Stimulated activated CD4-positive, alpha-beta T cell treated with anti-CD3 and anti-CD28 coated beads, Interleukin-2, amount 100 ng/mL, for 4 hours (primary cell): Measurements from ENCODE around the gene ATP6V1D.
A peak's percentile ranks its signal among the peaks of the same experiment; 100 is the strongest.
"Not testable (repeated sequence)": the region's sequence is repeated elsewhere in the genome, so short reads cannot be mapped to it uniquely, and the experiment has no call there.

Experiments
- DNase-seq: peaks from one replicate; pipeline ENCODE4 v3.0.0-alpha.2; 2020; ENCODE audit warnings: low read depth

ATP6V1D gene

GRCh38 chr14:67359775-67360469 lies at the start of gene ATP6V1D, which contains the start of gene EIF2S1:
Gene ATP6V1D (minus strand): TSS chr14:67359804. CDS start chr14:67359698, 106 bp downstream.
Gene EIF2S1 (plus strand): TSS chr14:67360328. CDS start chr14:67364768, 4,440 bp downstream.
- peak; percentile 99 for DNase-seq

GRCh38 chr14:67408122-67408801 lies 48.7 kb upstream of the ATP6V1D start:
- not testable (repeated sequence) for DNase-seq

DNA sequence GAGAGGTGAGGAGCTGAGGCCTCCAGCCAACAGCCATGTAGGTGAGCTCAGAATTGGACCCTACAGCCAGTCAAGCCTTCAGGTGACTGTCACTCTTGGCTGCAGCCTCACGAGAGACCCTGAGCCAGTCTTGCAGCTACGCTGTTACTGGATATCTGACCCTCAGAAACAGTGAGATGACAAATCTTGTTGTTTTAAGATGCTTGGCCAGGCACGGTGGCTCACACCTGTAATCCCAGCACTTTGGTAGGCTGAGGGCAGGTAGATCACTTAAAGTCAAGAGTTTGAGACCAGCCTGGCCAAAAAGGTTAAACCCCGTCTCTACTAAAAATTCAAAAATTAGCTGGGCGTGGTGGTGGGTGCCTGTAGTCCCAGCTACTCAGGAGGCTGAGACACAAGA lies 46.2 kb upstream of the ATP6V1D start:
- DNase-seq, result no peak

GRCh38 chr14:67400434-67400833 lies 40.8 kb upstream of the ATP6V1D start:
- no peak for DNase-seq

DNA sequence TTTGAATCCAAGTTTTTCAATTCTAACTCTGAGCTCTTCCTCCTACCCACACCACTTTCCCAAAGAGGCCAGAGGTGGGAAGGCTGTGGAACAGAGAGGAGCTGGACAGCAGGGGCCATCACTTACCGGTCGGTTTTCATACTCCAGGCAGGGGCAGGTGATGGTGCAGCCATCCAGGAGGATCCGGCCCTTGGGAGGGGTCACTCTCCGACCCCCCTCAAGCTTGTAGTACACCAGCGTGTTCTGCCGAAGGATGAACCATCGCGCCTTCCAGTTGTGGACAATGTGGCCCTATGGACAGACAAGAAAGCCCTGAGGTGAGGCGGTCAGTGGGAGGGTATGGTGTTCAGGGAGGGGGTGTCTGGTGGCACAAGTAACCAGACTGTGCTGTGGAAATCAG lies 37.9 kb upstream of the ATP6V1D start:
- no peak for DNase-seq

- no peak for DNase-seq
Measured at GRCh38 chr14:67396381-67396970, 36.9 kb upstream of the ATP6V1D start.

DNA sequence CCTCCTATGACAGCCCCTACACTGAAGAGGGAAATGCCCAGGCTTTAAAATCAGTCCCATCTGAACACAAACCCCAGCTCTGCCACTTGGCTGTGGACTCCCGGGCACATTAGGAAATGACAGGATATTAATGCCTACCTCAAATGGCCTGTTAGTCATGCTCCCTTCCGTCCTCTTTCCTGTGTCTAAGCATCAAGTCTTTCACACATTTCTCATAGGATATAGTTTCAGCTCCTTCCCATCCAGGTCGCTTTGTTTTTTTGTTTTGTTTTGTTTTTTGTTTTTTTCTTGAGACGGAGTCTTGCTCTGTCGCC lies 36.2 kb upstream of the ATP6V1D start:
- DNase-seq, result no peak

DNA sequence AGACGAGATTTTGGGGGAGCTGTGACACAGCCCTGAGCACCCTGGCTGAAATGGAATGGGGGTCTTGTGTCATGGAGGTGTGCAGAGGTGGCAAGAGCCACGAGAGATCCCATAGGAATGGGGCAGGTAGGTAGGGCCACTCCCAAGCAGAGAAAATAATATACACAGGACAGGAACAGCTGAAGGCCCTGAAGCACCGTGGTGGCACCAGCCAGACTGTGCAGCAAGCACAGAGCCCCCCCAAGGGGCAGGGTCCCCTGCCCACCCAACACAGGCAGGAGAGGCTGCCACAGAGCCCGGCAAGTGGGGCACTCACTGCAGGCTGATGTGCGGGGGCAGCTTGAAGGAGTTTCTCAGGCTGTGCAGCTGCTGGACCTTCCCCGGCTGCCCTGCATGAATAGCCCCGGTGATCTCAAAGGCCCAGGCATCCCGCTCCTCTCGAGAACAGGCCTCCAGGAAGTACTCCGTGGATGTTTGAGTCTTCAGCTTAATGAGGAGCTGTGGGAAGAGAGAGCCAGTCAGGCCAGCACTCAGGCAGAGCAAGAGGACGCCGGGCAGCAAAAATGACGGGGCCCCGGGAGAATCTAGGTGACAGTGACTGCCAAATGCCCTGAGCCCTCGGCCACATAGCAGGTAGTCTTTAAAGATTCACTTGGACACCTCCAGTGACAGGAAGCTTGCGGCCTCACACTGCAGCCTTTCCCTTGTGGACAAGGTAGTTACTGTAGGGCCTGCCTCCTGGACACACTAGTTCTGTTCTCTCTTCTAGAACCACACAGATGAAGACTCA lies 35.7 kb upstream of the ATP6V1D start:
- DNase-seq, result no peak

DNA sequence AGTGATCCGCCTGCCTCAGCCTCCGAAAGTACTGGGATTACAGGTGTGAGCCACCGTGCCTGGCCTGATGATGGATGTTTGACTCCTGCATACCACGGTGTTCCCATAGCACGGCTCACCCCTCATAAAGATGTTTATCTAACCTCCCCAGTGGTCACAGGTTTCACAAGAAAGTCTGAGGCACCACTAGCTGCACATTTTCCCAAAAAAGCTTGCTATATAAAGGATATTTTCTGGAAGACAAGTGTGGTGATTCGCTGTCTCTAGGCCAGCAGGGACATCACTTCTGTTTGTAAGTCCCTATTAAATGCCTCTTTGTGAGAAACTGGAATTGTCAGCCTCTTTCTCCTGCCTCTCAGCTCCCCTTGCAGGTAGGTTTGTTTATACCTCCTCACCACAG lies 34.1 kb upstream of the ATP6V1D start:
- DNase-seq, result no peak

DNA sequence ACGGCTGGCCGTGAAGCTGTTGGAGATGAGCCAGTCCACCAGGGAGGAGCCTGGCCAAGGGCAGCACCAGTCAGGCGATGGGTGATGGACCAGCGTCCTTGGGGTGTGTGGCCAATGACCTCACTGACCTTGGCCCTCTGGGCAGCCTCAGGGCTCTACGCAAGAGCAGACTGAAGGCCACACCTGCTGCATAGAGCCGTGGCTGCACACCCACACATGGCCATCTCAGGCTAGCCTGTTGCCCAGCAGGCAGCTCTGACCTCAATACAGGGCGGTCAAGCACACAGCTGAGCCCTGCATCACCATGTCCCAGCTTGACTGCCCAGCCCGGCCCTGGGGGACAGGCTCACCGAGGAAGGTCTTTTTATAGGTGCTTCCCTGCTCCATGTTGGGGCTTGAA lies 33.2 kb upstream of the ATP6V1D start:
- DNase-seq, result no peak

GRCh38 chr14:67392123-67392522 lies 32.5 kb upstream of the ATP6V1D start:
- DNase-seq, result no peak

- no peak for DNase-seq
Measured at GRCh38 chr14:67391268-67391667, 31.7 kb upstream of the ATP6V1D start.

DNA sequence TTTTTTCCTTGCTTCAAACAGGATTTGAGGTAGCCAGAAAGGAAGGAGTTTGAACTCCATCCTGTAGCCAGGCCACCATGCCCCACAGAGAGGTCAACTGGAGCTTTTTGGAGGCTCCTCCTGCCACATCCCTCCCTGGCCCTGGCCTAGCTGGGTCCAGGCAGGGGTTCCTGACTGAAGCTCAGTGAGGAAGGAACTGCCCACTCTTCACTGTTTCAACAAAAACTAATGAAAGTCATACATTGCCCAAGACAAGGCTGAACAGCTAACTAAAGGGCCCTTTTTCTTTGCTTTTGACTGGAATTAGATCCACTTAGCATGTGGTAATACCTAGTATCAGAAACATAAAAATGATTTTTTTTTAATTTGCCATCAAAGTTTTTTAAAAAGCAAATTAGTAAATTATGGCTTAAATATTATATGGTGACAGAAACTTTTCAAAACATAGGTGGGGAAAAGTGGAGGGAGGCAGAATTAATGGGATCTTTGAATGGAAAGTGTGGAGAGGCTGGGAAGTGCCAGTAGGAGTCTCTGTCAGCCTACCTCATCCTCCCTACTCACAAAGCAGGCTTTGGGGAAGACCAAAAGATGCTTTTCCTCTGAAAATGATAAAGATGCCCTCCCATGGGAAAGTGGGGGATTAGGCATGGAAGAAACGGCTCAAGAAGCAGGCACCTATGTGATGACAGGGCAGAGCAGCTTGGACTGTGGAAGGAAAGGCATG lies 30.4 kb upstream of the ATP6V1D start:
- no peak for DNase-seq

DNA sequence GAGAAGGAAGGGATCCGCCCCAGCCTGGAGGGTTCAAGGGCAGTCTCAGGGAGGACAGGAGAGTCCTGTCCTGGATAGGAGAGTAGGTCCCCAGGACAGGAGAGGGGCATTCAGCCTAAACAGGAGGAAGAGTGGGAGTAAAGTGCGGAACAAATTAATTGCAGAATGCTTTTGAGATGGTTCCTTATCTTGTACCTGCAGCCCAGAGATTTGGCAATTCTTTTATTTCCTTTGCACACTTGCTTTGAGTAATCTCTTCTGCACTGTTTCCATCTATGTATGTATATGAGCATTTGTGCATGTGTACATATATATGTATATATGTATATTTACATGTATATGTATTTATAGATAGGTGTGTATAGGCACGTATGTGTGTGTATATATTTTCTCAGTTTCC lies 29.7 kb upstream of the ATP6V1D start:
- no peak for DNase-seq

DNA sequence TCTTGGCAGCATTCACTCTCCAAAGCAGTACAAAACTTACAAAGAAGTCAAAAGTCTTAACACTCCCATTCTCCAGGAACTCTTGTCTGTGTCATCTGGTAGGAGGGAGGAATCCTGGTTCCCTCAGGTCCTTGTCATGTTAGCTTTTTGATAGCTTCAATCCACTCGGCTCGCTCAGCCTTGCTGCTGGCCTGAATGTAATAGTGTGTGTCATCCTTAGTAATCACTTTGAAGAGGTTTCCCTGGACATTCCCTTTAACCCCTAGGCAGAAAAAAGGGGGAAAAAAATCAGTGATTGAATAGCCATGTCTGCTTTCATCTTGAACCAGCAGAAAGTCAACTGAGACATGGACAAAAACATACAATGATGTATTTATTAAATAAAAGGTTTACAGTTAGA lies 27.6 kb upstream of the ATP6V1D start:
- DNase-seq, result no peak

DNA sequence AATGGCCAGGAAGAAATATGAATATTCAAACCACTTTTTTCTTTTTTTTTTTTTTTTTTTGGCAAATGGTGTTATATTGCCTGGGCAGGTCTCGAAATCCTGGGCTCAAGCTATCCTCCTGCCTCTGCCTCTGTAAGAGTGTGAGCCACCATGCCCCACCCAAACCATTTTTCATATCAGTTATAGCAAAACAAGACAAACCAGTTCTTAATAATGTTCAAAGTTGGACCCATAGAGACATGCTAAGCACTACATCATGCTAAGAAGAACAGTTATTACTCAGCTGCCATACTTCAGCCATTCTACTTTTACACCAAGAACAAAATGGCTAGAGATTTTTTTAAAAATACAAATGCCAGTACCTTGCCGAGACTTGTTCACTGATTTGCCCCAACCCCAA lies 26.0 kb upstream of the ATP6V1D start:
- no peak for DNase-seq

GRCh38 chr14:67385120-67385519 lies 25.5 kb upstream of the ATP6V1D start:
- DNase-seq, result no peak

GRCh38 chr14:67377916-67378315 lies 18.3 kb upstream of the ATP6V1D start:
- DNase-seq, result no peak

- no peak for DNase-seq
Measured at GRCh38 chr14:67373347-67373746, 13.7 kb upstream of the ATP6V1D start.

DNA sequence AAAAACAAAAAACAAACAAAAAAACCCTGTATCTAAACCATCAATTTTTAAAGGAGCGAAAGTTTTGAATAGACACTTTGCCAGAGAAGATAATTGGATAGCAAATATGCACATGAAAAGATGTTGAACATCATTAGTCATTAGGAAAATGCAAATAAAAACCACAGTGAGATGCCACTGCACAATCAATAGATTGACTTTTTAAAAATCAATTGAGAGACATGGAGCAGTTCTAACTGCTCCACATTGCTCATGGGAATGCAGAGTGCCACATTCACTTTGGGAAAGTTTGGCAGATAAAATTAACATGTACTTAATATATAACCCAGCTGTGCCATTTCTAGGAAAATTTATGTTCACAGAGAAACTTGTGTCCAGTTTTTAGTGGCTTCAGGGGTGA lies 13.2 kb upstream of the ATP6V1D start:
- no peak for DNase-seq

DNA sequence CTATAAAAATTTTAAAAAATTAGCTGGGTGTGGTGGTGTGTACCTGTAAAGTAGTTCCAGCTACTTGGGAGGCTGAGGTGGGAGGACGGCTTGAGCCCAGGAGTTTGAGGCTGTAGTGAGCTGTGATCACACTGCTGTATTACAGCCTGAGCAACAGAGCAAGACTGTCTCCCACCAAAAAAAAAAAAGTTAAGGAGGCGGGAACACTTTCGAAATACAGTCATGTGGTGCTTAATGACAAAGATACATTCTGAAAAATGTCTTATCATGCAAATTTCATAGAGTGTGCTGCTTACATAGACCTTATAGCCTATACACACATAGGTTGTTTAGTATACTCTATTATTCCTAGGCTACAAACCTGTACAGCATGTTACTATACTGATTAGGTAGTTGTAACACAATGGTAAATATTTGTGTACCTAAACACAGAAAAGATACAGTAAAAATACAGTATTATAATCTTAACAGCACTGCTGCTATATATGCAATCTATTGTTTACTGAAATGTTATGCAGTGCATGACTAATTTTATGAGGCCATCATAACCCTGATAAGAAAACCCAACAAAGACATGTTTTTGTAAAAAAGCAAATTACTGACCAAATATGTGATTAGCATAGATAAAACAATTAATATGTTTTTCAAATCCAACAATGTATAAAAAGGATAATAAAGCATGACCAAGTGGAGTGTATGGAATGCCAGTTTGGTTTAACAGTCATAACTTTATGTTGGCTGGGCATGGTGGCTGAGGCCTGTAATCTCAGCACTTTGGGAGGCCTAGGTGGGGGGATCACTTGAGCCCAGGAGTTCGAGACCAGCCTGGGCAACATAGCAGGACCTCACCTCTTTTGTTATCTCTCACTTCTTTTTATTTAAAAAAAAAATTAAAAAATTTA lies 11.9 kb upstream of the ATP6V1D start:
- no peak for DNase-seq
